ENCODE data around the gene SLC30A9.

The SLC30A9 gene

GRCh38 chr4:41990365-41991111, at the start of gene SLC30A9:
Gene SLC30A9, plus strand, starts transcription at chr4:41990530. Its CDS starts 122 bp downstream, at chr4:41990652.
- peak; percentile 92 to 93 for DNase-seq

GRCh38 chr4:41940834-41941233, 49.5 kb upstream of the SLC30A9 start:
- DNase-seq: no peak

GRCh38 chr4:41943506-41943905, 46.8 kb upstream of the SLC30A9 start:
- no peak for DNase-seq

GRCh38 chr4:41944089-41944488, 46.2 kb upstream of the SLC30A9 start:
- DNase-seq: no peak

GRCh38 chr4:41949531-41949930, 40.8 kb upstream of the SLC30A9 start:
- no peak for DNase-seq

GRCh38 chr4:41957634-41958033, 32.7 kb upstream of the SLC30A9 start:
- no peak for DNase-seq

- no peak for DNase-seq
Measured at GRCh38 chr4:41963105-41963504, 27.2 kb upstream of the SLC30A9 start.

- DNase-seq: no peak
Measured at GRCh38 chr4:41964401-41964800, 25.9 kb upstream of the SLC30A9 start.

- DNase-seq: no peak
Measured at GRCh38 chr4:41967392-41967791, 22.9 kb upstream of the SLC30A9 start.

GRCh38 chr4:41969671-41970070, 20.7 kb upstream of the SLC30A9 start:
- DNase-seq: no peak

GRCh38 chr4:41975341-41975740, 15.0 kb upstream of the SLC30A9 start:
- DNase-seq: no peak

GRCh38 chr4:41976775-41977516, 13.4 kb upstream of the SLC30A9 start:
- DNase-seq: no peak

- no peak for DNase-seq
Measured at GRCh38 chr4:41977709-41978108, 12.6 kb upstream of the SLC30A9 start.

GRCh38 chr4:41981456-41981855, 8.9 kb upstream of the SLC30A9 start, which contains the start of gene DCAF4L1:
Gene DCAF4L1, plus strand, starts transcription at chr4:41981756. Its CDS starts 37 bp downstream, at chr4:41981793.
- no peak for DNase-seq

GRCh38 chr4:41982716-41983115, 7.6 kb upstream of the SLC30A9 start:
- DNase-seq: no peak

GRCh38 chr4:41985151-41985550, 5.2 kb upstream of the SLC30A9 start:
- no peak for DNase-seq

- DNase-seq: no peak
Measured at GRCh38 chr4:41989994-41990364, 351 bp upstream of the SLC30A9 start.

- DNase-seq: no peak
Measured at GRCh38 chr4:41991916-41992767, 1.8 kb downstream of the SLC30A9 start.

GRCh38 chr4:41992967-41993857, 2.9 kb downstream of the SLC30A9 start:
- DNase-seq: no peak

GRCh38 chr4:41994461-41994985, 4.2 kb downstream of the SLC30A9 start:
- DNase-seq: no peak

GRCh38 chr4:41998019-41998418, 7.7 kb downstream of the SLC30A9 start:
- no peak for DNase-seq

- DNase-seq: no peak
Measured at GRCh38 chr4:41999321-41999720, 9.0 kb downstream of the SLC30A9 start.

Measured in activated CD4-positive, alpha-beta T cell treated with anti-CD3 and anti-CD28 coated beads for 4 hours (primary cell).